NCI-H1092 treated with DMSO at 0.1 percent for 48 hours (cell line): ENCODE data around the gene CNGA2.

Experiments
- DNase-seq: peaks from one replicate; lab custom pipeline; 2025; lab: John Stamatoyannopoulos, UW

The CNGA2 gene

DNA sequence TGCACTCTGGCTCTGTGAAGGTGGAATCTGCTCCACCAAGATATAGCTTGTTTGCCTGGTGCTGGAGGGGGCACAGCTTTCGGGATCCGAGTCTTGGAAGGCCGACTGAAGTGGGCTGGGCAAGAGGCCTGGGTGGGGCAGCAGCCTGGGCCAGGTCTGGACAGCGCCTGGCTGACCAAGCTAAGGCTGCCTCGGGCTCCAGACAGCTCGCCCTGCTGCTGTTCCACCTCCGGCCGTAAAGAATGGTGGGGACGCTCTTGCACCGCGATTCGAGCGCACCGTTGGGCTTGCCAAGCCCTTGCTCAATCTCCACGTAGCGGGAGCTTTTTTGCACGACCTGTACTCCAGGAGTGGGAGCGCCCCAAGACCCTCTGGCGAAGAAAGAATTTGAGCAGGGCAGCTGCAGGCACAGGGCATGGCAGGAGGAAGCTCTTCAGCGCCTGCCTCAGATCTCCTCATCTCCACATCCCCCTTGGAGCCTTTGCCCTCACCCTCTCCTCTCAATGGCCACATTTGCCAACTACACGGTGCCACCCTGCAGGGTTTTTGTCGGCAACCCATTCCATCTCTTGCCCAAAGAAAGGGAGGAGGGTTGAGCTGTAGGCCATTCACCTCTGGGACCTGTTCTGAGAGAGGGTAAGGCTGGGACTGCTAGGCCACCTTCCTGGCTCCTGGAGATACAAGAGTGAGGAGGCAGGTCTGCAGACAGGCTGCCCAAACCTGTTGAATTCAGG, 18.9 kb downstream of the CNGA2 start:
- peak; percentile 69 for DNase-seq

- DNase-seq, result peak; percentile 78
These were observed 19.5 kb downstream of the CNGA2 start for GRCh38 chrX:151754047-151754429.

DNA sequence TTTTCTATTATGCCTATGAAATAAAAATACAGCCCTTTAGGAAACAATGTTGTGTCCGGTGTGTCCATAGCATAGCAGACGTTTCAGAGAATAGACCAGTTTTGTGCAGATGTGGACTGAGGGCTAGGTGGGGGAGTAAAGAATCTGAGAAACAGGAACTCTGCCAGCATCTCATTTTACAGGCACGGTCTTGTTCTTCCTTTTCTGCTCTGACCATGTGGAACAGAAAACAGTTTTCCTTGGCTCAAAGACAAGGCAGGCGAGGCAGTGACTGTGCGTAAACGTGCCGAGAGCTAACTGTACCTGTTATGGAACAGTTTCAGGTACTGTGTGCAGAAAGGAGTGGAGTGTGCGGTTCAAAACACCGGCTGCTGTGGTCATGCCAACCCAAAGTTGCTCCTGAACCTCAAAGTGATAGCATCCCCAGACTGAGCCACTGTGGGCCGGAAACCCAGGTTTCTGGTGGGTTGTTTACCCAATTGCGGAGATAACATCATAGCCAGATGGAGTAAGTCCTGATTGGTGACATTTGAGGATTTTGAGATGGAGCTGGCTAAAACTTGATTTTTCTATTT, 20.2 kb downstream of the CNGA2 start:
- peak; percentile 35 for DNase-seq

DNA sequence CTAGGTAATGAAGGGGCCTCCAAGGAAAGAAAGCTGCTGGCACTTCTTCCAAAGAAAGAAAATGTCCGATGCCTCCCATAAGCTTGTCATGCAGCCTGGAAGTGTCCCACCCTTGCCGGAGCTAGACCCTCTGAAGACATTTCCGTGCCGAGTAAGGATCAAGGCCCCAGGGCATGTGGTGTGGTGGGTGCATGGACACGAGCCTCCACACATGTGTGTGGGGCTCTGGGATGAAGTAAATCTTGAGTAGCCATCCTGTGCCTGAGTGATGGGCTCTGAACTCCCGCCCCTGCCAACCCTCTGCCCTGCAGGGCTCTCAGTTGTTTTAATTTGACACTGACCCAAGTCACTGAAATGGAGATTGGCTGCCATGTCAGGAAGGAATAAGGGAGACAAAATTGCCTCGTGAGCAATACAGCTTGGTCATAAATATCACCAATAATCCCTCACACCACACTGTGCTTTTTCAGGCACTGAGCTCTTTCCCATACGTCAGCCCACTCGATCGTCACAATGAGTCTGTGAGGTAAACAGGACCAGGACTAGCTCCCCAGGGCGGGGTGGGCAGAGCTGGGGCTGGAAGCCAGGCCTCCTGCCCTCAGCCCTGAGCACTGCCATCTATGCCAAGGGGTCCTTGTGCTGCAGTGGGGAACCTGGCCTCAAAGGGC, 24.6 kb downstream of the CNGA2 start:
- DNase-seq, result no peak

DNA sequence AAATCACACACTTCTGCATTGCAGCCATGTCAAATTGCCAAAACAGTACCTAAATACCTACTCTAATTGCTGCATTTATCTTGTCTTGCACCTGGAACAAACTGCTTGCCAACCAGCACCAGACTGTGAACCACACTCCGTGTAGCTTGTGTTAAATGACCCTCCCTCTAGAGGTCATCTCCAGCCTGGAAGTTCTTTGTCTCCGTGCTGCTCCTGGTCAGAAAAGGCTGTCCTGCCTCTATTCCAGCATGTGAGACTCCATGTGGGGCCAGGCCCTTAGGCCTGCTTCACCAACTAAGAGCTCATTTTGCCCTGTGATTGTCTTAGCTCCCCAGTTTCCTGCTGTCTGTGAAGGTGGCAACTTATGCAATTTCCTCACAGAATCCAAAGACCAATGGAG, 28.3 kb downstream of the CNGA2 start:
- DNase-seq, result no peak

DNA sequence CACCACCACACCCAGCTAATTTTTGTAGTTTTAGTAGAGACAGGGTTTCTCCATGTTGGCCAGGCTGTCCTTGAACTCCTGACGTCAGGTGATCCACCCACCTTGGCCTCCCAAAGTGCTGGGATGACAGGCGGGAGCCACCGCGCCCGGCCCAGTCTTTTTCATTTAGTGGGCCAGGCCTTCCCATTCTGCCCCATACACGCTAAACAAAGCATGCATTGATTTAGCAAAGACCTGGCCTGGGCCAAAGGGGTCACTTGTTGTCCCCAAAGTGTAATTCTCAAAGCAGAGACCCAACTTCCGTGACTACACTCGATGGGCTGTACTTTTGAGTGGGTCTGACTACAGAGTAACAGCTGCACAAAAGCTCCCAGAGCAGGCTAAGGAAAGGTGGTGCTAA, 29.2 kb downstream of the CNGA2 start:
- no peak for DNase-seq

DNA sequence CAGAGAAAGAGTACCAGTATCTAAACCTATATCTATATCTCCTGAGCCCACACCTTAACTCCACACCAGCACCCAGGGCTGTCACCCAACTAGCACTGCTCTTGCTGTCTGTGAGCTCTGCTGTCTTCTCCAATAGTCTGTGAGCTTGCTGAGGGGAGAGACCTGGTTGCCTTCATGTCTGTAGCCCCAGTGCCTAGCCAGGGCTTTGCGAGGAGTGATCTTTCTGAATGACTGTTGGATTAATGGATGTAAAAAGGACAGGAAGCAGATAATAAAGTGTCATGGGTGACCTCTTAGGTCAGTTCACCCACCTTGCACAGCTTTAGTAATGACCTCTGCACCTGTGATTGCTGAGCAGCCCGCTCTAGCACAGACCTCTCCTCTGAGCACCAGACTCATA, 30.5 kb downstream of the CNGA2 start:
- no peak for DNase-seq

GRCh38 chrX:151771726-151772125, 37.2 kb downstream of the CNGA2 start:
- no peak for DNase-seq

- DNase-seq, result no peak
These were observed 38.9 kb downstream of the CNGA2 start for GRCh38 chrX:151773434-151773833.

DNA sequence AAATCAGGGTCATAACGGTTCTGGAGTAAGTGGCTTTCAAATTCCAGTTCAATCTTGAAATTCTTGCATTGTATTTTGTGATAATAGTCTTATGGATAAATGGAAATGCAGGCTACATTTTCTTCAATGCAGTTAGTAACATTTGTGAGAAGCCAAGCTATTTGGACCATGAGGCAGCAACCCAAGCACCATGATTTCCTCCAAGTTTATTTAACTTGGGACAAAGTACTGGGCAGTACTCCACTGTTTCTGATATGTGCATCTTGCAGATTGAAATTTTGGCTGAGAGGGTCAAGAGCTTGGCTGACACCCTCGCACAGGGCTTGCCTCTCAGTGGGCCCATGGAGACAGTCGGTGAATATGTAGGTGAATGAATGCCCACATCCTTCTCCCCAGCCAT, 39.9 kb downstream of the CNGA2 start:
- no peak for DNase-seq

GRCh38 chrX:151776181-151776731, 41.7 kb downstream of the CNGA2 start:
- DNase-seq, result no peak

DNA sequence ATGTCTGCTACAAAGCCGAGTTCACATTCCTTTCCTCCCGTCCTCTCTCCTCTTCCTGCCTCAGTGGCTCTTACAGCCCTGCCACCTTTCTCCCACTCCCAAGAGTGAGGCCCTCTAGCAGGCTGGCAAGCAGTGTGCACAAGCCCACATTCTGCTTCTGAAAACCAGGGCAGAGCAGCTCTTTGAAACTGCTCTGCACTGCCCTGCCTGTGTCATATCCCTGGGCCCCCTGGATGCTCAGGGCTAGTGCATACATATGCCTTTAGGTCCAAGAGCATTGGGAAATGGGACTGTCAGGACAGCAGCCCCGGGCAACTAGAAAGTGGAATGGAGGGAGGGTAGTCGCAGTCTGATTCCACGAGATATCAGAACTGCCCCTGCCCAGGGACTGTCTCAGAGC, 42.4 kb downstream of the CNGA2 start:
- DNase-seq, result no peak

DNA sequence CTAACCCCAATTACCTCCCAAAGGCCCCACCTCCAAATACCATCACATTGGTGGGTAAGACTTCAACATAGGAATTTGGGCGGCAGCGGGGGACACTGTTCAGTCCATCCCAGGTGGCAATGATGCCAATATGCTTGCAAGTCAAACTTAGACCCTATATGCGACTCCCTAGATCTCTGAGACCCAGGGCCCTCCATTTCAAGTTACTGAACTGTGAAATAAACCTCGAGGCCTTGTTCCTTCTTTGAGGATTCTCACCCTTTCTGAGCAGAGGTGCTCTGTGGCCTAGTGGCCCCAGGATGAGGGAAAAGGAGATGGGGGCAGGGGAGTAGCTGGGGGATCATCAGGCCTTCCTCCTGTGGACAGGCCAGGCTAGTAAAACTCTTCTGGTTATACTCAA, 44.7 kb downstream of the CNGA2 start:
- DNase-seq, result no peak

GRCh38 chrX:151780621-151781020, 46.1 kb downstream of the CNGA2 start:
- DNase-seq, result no peak

DNA sequence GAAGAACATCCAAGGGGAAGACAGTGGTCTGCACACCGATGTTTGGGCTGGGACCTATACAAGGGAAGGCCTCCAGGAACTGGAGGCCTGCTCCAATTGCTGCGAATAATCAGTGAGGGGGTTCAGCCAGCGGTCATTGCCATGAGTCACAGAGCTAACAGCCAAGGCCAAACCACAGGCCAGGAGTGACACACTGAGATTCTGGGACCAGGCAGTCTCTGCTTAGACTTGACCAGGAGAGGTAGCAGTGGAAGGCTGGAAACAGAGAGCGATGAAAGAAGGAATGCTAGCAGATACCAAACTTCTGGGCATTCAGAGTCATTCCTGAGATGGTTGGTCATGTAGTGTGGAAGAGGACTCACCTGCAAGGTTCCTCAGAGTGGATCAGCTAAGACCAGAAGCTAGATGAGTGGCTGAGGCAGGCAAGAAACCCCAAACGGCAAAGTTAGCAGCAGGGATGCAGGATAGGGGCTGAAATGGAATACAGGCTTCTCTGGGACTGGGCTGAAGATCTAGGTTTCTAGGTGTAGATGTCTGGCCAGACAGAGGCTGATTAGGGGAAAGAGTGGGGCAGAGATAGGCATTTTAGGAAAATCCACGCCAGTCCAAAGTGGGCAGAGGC, 54.7 kb downstream of the CNGA2 start:
- DNase-seq, result no peak

- no peak for DNase-seq
These were observed 56.1 kb downstream of the CNGA2 start for GRCh38 chrX:151790481-151791160.

GRCh38 chrX:151791961-151792360, 57.4 kb downstream of the CNGA2 start:
- no peak for DNase-seq

DNA sequence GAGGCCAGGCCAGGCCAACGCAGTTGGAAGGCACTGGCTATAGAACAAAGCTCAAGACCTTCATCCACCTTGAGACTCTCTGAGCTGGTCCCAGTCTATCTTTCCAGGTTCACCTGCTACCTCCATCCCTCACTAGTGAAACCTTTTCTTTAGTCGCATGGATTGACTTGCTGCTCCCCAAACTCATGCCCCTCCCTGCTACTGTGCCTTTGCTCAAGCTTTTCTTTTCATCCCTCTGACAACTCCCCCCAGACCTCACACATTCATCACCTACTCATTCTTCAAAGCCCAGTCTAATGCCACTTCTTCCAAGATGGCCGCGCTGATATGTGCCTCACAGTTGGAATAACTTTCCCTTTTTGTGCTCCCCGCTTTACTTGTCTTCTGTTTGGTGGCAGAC, 58.0 kb downstream of the CNGA2 start:
- no peak for DNase-seq

DNA sequence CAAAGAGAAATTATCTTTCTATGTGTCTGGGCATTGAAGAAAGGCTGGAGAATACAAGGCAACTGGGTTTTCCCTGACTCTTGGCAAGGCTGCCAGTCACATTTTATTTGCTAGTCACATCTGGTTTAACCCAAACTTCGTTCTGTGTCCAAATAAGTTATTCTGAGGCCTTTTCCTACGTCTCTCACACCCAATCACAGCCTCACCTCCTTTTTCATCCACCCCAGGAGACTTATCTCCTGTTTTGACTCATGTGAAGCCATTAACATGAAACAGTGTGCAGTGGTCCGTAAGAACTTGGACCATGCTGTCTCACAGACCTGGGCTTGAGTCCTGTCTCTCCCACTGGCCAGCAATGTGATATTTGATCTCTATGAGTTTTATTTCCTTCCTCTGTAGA, 59.3 kb downstream of the CNGA2 start:
- no peak for DNase-seq
